SK-N-SH (cell line): ENCODE measurements around the gene PCSK5. TPM values are rescaled to one million over a fixed set of nuclear protein-coding genes. Genes with fewer than 3 reads are reported as not detected.

Experiments used
- CTCF ChIA-PET: fragments of 300-600, 350-600 bp; formaldehyde crosslinking; extraction: SDS; loops from one replicate; lab custom pipeline; 2021; lab: Yijun Ruan, JAX
- POLR2A ChIA-PET: fragments of 350-600 bp; sonication (Branson Sonifier 250); formaldehyde crosslinking; extraction: SDS; loops from one replicate; lab custom pipeline; 2020; ENCODE audit warnings: antibody characterized with exemption, inconsistent platforms; lab: Yijun Ruan, JAX
- DNase-seq: peaks from one replicate; pipeline ENCODE4 v3.0.0; 2012
- H2AFZ ChIP-seq: fragments of 200-600 bp; sonication (generic); 2 replicates; pipeline ENCODE4 v1.8.1; 2016; ENCODE audit warnings: antibody characterized with exemption, mild to moderate bottlenecking, low read depth
- H3F3A ChIP-seq: fragments of 200-600 bp; sonication (generic); replicated peaks from 2 replicates; pipeline ENCODE3; 2016; ENCODE audit warnings: antibody characterized with exemption, mild to moderate bottlenecking; ENCODE audit not compliant: insufficient read depth
- H3K27ac ChIP-seq, 2 experiments: fragments of 200-500 bp in 1 of 2; fragments of 200-600 bp in 1 of 2; sonication (Bioruptor generic) in 1 of 2; sonication (generic), shearing (Covaris generic) in 1 of 2; 2 replicates each; pipeline versions ENCODE4 v1.5.1 to v1.6.1; 2014 to 2016; ENCODE audit warnings: low read depth in 2 of 2, inconsistent platforms in 1 of 2, low read length in 1 of 2, mild to moderate bottlenecking in 1 of 2, mixed read lengths in 1 of 2
- H3K27me3 ChIP-seq: fragments of 200-600 bp; sonication (generic), shearing (Covaris generic); 2 replicates; pipeline ENCODE4 v1.6.1; 2016; ENCODE audit warnings: mixed run types; ENCODE audit not compliant: insufficient read depth
- H3K36me3 ChIP-seq, 2 experiments: fragments of 200-500 bp in 1 of 2; fragments of 200-600 bp in 1 of 2; sonication (Bioruptor generic) in 1 of 2; sonication (generic) in 1 of 2; replicated peaks in 1 of 2; 2 replicates each; pipeline versions ENCODE3 to v1.5.1; 2014 to 2016; ENCODE audit warnings: low read length in 1 of 2, mild to moderate bottlenecking in 1 of 2; ENCODE audit not compliant: insufficient read depth in 2 of 2, control insufficient read depth in 1 of 2
- H3K4me1 ChIP-seq, 2 experiments: fragments of 200-500 bp in 1 of 2; fragments of 200-600 bp in 1 of 2; sonication (Bioruptor generic) in 1 of 2; sonication (generic), shearing (Covaris generic) in 1 of 2; 2 replicates each; pipeline versions ENCODE4 v1.5.1 to v1.6.1; 2014 to 2016; ENCODE audit warnings: low read depth in 1 of 2, low read length in 1 of 2, mixed run types in 1 of 2; ENCODE audit not compliant: insufficient read depth in 2 of 2, control insufficient read depth in 1 of 2
- H3K4me2 ChIP-seq: fragments of 200-600 bp; sonication (generic), shearing (Covaris generic); 2 replicates; pipeline ENCODE4 v1.6.1; 2017; ENCODE audit warnings: mixed run types
- H3K4me3 ChIP-seq, 2 experiments: fragments of 200-500 bp in 1 of 2; fragments of 200-600 bp in 1 of 2; sonication (Bioruptor generic) in 1 of 2; sonication (generic), shearing (Covaris generic) in 1 of 2; 2 replicates each; pipeline versions ENCODE4 v1.5.1 to v1.8.1; 2014 to 2016; ENCODE audit warnings: low read depth in 2 of 2, inconsistent platforms in 1 of 2, low read length in 1 of 2, mild to moderate bottlenecking in 1 of 2, mixed read lengths in 1 of 2, moderate library complexity in 1 of 2
- H3K79me2 ChIP-seq: fragments of 200-600 bp; sonication (generic); 2 replicates; pipeline ENCODE4 v1.8.1; 2017; ENCODE audit warnings: mild to moderate bottlenecking; ENCODE audit not compliant: insufficient read depth
- H3K9ac ChIP-seq: fragments of 200-600 bp; sonication (generic); 2 replicates; pipeline ENCODE4 v1.6.1; 2017; ENCODE audit warnings: mixed run types
- H3K9me2 ChIP-seq: fragments of 200-600 bp; sonication (generic); 2 replicates; pipeline ENCODE4 v1.6.1; 2017; ENCODE audit warnings: mixed run types
- H3K9me3 ChIP-seq: fragments of 200-600 bp; sonication (generic); 2 replicates; pipeline ENCODE4 v1.6.1; 2017; ENCODE audit warnings: mixed run types, mild to moderate bottlenecking, moderate library complexity
- H4K20me1 ChIP-seq: fragments of 200-600 bp; sonication (generic); 2 replicates; pipeline ENCODE4 v1.6.1; 2017; ENCODE audit warnings: mild to moderate bottlenecking, mixed run types; ENCODE audit not compliant: insufficient read depth
- CTCF ChIP-seq: fragments of 200-600 bp; sonication (generic); IDR thresholded peaks from 2 replicates; pipeline ENCODE4 v1.6.1; 2017; ENCODE audit warnings: antibody characterized with exemption, mild to moderate bottlenecking, moderate library complexity
- ELF1 ChIP-seq: IDR thresholded peaks from 2 replicates; pipeline ENCODE4 v1.4.0; 2012
- GATA2 ChIP-seq: sonication (generic); formaldehyde crosslinking; IDR thresholded peaks from 2 replicates; pipeline ENCODE4 v1.5.0; 2020; ENCODE audit warnings: mild to moderate bottlenecking, missing genetic modification reagents
- MAX ChIP-seq: IDR thresholded peaks from 2 replicates; pipeline ENCODE4 v1.4.0; 2012; ENCODE audit warnings: low read depth
- PBX3 ChIP-seq: IDR thresholded peaks from 2 replicates; pipeline ENCODE4; 2012
- RAD21 ChIP-seq: IDR thresholded peaks from 2 replicates; pipeline ENCODE4 v1.6.1; 2012; ENCODE audit warnings: mild to moderate bottlenecking, low read length
- RFX5 ChIP-seq: IDR thresholded peaks from 2 replicates; pipeline ENCODE4 v1.6.1; 2012; ENCODE audit warnings: mild to moderate bottlenecking, improper control_type of control experiment, low read length
- RXRA ChIP-seq: IDR thresholded peaks from 2 replicates; pipeline ENCODE4 v1.4.0; 2012; ENCODE audit warnings: low read depth, mild to moderate bottlenecking, borderline replicate concordance
- SMC3 ChIP-seq: IDR thresholded peaks from 2 replicates; pipeline ENCODE4 v1.6.1; 2012; ENCODE audit warnings: low read depth, low read length, improper control_type of control experiment
- TAF1 ChIP-seq: IDR thresholded peaks from 2 replicates; pipeline ENCODE4 v1.6.1; 2012; ENCODE audit warnings: low read depth, mild to moderate bottlenecking, low read length, moderate library complexity, borderline replicate concordance
- TEAD4 ChIP-seq: IDR thresholded peaks from 2 replicates; pipeline ENCODE4 v1.4.0; 2012; ENCODE audit warnings: mild to moderate bottlenecking, borderline replicate concordance; ENCODE audit not compliant: insufficient read depth
- WGBS: methylation state at CpG from one replicate; pipeline ENCODE4 v1.1.6; 2017; ENCODE audit warnings: low lambda C conversion rate; 5-methylcytosine and 5-hydroxymethylcytosine counted together
- polyA plus RNA-seq, 3 experiments: library from polyadenylated mRNA; depleted of rRNA; stranded (reverse); fragments of >200 nt; gene quantifications; 2 replicates each; pipeline ENCODE4 v1.2.3, GENCODE V29; 2012

The PCSK5 gene
- polyA plus RNA-seq, 1 of the 3 experiments (the other 2 are of a cell fraction): 0.08 TPM

GRCh38 chr9:76403352-76403751 lies 512.9 kb downstream of the PCSK5 start:
- Histone ChIP-seq H3K4me2 (peak overlapping the region; percentile 44; the same call in 1 of the 2 replicates), H3K9ac (peak overlapping the region; percentile 39; the same call in 1 of the 2 replicates), H2AFZ (peak overlapping the region; percentile 91; the same call in 1 of the 2 replicates), H3K4me1 (peaks cover 0 to 4% of the 10 kb centered on the region in 2 experiments; a peak in 1 of 4 replicates), H3K9me2 (no peaks in the 10 kb centered on the region), H4K20me1 (no peaks in the 10 kb centered on the region), H3K9me3 (no peaks in the 10 kb centered on the region), H3K4me3 (no peak overlapping the region), H3K36me3 (no peaks in the 10 kb centered on the region), H3K27ac (peak overlapping the region in 1 of 2 experiments; percentile 18; a peak in 3 of 4 replicates), H3K27me3 (no peaks in the 10 kb centered on the region)
- peak; percentile 8 for DNase-seq
- ChIA-PET CTCF (interaction anchor here (0.8 to 1.0 kb wide), 2 partner anchors 16 to 301 kb away, joined by 3 to 4 read pairs; no protein-coding TSS in a partner anchor), POLR2A (no interaction called here)
- WGBS: 2% methylated on average over 2 of the region's 2 CpGs
- TF ChIP-seq RFX5 (no peak), CTCF (peak; percentile 72), RAD21 (peak; percentile 45), GATA2 (no peak), PBX3 (peak; percentile 46), SMC3 (peak; percentile 50)
- TF ChIP-seq, all 33 proteins: peak for 4
- no peaks in the 10 kb centered on the region for H3K79me2 ChIP-seq
- peaks cover 4% of the 10 kb centered on the region for H3F3A ChIP-seq

- H3K9ac ChIP-seq: no peak overlapping the region
- H3K9me2 ChIP-seq: no peaks in the 10 kb centered on the region
- CTCF ChIA-PET: interaction anchor here (0.6 to 4.2 kb wide), 3 partner anchors 9 to 15 kb away, joined by 3 to 20 read pairs (median 3); no protein-coding TSS in a partner anchor
- H2AFZ ChIP-seq: no peak overlapping the region
- no peaks in the 10 kb centered on the region for H3K79me2 ChIP-seq
- DNase-seq: no peak
- no peak overlapping the region for H3K4me2 ChIP-seq
- peaks cover 0 to 4% of the 10 kb centered on the region in 2 experiments; a peak in 1 of 4 replicates for H3K4me1 ChIP-seq
- no peaks in the 10 kb centered on the region for H4K20me1 ChIP-seq
- no peak overlapping the region for H3K27ac ChIP-seq
- H3F3A ChIP-seq: peaks cover 4% of the 10 kb centered on the region
- no peak for TF ChIP-seq ELF1
- TF ChIP-seq MAX: no peak
- TF ChIP-seq TAF1: no peak
- TF ChIP-seq TEAD4: no peak
- TF ChIP-seq RXRA: no peak
- TF ChIP-seq, all 33 proteins: peak for 0
- H3K4me3 ChIP-seq: no peak overlapping the region
- H3K27me3 ChIP-seq: no peaks in the 10 kb centered on the region; the same call in 1 of the 2 replicates
- H3K9me3 ChIP-seq: no peaks in the 10 kb centered on the region
- POLR2A ChIA-PET: no interaction called here
- no peaks in the 10 kb centered on the region for H3K36me3 ChIP-seq
- 83% methylated on average over 1 of the region's 1 CpG for WGBS
Measured at GRCh38 chr9:76404401-76404800, 513.9 kb downstream of the PCSK5 start.
